GM21390 (cell line): ENCODE results near the gene TRDMT1.

Source experiments
- ATAC-seq: cut with Tn5 transposase; IDR thresholded peaks from one replicate; pipeline ENCODE4 v1.9.1; 2021; ENCODE audit not compliant: unreplicated experiment

The TRDMT1 gene, protein sequence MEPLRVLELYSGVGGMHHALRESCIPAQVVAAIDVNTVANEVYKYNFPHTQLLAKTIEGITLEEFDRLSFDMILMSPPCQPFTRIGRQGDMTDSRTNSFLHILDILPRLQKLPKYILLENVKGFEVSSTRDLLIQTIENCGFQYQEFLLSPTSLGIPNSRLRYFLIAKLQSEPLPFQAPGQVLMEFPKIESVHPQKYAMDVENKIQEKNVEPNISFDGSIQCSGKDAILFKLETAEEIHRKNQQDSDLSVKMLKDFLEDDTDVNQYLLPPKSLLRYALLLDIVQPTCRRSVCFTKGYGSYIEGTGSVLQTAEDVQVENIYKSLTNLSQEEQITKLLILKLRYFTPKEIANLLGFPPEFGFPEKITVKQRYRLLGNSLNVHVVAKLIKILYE

DNA sequence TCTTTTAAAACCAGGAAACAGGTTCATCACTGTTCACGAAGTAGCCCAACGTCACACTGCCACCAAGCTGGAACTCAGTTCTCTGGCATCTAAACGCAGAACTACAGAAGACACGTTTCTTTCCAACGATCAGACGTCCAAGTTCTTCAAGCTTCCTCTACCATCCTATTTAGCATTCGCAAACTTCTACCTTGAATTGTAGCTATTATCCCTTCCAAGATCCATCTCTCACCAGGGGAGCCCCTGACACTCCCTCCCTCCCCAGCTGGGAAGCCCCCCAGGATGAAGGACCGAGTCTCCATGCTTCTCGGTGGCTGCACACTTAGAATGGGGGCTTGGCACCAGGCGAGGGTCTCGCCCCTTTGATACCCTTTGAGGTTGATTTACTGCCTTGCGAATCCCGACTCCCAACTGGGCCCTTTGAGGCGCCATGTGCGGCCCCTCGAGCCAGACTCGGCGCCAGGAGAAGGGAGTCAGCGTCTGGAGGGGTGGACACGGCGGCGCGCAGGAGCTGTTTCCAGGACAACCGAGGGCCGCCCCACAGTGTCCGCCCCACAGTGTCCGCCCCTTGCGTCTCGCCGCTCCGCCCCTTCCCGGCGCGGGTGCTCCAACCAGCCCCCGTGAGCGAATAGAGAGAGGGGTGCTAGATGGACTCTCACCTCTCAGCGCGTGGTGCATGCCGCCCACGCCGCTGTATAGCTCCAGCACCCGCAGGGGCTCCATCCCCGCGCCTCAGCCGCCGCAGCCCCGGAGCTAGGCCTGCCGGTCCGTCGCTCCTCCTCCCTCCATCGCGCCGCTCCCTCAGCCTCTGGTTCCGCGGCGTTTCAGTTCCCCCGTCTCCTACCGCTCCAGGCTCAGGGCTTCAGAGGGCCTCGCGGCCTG, at the start of gene TRDMT1:
Gene TRDMT1, minus strand, starts transcription at position 761 of the 882 bp plus-strand sequence. Its CDS starts 38 bp downstream, at position 723.
- peak; percentile 93 for ATAC-seq

DNA sequence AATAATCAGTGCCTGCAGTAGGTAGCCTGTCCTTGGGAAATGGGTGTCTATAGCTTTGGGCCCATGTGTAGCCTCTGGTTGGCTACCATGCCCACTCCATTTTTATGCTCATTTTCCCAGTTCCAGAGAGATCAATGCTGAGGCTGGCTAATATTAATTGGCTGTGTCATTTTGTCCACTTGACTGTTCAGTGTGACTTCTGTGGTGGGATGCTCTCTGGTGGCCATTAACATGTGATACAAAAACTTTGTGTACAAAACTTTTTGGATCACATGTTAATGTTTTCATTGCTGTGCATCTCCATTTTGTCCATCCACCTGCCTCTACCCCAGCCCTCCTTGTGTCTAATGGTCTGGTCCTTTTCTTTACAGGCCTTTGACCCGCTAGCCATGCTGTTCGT, 49.3 kb upstream of the TRDMT1 start:
- no peak for ATAC-seq

DNA sequence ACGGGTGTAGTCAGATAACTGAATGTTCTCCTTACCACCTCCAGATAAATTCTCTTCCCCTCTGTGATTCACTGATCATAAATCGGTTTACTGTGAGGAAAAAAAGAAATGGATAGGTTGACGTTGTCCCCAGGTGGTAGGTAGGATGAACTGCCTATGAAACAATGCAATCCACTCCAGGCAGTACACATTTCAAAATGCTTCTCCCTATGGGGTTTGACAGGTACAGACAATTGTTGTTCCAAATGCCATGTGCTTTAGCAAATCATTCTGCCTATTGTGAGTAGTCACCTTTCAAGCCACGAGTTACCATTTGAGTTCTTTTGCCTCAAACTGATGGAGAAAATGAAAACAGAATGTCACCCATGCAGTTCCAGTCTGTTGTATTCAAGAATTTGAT, 48.3 kb upstream of the TRDMT1 start:
- ATAC-seq = no peak

DNA sequence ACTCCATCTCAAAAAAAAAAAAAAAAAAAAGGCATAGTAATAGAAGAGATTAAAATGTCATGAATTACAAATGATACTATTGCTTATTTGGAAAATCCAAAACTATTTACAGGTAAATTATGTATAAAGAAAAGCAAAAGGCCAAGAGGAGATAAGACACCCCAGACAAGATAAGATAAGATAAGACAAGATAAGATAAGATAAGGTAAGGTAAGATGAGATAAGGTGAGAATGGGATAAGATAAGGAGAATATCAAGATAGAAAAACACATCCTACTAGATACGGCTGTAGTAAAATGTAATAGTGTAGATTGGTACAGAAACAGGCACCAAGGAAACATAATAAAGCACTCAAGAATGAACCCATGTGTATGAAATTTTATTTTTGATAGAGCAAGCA, 47.5 kb upstream of the TRDMT1 start:
- ATAC-seq = no peak

DNA sequence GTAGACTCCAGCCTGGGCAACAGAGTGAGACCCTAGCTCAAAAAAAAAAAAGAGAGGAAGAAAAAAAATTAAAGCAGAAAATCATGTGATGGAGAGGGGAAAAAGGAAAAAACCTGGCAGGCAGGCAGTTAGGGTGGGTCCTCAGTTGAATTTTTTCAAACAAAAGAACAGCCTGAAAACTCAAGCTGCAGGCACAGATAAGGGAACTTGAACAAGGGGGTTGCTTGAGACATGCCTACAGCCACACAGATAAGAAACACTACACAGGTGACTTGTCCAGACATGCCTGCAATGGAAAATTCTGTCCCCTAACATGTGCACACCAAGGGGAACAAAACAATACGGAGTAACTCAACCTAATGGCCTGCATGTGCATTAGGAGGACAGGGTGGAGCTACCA, 45.7 kb upstream of the TRDMT1 start:
- no peak for ATAC-seq

DNA sequence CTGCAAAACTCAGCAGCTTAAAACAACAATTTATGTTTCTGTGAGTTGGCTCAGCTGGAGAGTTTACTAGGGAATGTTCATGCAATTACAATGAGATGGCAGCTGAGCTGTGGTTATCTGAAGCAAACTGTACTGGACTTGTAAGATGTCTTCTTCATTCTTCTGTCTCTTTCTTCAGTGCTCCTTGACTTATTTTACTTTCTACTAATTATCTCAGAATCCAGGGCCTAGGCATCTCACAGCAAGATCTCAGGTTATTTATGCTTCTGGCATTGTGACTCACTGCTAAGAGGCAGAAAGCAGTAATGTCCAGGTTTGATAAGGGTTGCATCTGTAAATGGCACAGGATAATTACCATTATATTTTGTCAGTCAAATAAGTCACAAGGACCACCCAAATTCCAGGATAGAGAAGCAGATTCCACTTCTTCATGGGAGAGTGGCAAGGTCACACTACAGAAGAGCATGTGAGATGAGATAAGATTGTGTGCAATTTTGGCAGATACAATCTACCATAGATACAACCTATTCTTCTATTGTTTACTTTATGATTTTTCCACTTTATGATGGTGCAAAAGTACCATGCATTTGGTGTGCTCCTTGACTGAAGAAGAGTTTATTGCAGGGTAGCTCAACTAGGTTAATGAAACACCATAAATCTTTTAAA, 43.4 kb upstream of the TRDMT1 start:
- ATAC-seq = no peak

DNA sequence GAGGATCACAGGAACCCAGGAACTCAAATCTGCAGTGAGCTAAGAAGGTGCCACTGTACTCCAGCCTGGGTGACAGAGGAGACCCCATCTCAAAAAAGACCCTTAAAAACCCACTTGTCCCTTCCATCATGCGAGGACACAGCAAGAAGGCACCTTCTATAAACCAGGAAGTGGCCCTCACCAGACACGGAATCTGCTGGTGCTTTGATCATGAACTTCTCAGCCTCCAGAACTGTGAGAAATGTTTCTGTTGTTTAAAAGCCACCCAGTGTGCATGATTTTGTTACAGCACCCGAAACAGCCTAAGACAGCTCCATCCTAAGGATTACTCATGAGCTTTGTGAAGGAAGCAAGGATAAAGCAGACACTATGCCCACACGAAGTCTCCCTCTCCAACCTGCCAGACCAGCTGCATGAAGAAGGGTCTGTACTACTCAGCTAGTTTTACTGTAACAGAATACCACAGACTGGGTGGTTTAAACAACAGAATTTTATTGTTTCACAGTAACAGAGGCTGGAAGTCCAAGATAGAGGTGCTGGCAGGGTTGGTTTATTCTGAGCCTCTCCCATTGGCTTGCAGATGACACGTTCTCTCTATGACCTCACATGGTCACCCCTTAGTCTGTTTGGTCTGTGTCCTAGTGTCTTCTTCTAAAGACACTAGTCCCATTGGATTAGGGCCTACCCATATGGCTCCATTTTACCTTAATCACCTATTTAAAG, 40.3 kb upstream of the TRDMT1 start:
- no peak for ATAC-seq

DNA sequence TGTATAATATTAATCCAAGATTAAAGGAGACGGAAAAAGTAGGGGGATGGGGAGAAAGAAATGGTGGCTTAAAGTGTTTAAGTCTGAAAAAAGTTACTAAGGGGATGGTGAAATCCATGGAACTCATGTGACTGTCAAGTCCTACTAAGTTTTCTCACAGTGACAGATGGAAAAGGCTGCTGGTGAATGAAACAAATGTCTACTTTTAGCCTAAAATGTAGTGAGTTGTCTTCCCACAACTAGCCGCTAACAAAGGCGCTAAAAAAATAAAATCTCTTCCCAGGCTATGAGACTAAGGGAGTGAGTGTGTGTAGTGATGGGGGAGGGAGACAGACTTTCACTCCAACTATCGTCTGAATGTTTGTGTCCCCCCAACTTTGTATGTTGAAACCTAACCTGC, 39.1 kb upstream of the TRDMT1 start:
- no peak for ATAC-seq

DNA sequence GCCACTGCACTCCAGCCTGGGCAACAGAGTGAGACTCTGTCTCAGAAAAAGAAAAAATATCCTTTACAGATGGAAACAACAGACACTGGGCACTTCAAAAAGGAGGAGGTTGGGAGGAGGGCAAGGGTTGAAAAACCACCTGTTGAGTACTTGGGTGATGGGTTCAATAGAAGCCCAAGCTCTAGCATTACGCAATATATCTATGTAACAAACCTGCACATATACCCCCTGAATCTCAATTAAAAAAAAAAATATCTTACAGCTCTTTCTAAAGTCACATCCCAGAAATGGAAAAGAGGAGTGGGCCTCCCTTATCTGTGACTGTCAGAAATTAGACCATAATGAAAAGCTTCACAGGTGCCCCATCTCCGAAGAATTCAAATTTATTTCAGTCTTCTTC, 38.6 kb upstream of the TRDMT1 start:
- ATAC-seq = no peak

DNA sequence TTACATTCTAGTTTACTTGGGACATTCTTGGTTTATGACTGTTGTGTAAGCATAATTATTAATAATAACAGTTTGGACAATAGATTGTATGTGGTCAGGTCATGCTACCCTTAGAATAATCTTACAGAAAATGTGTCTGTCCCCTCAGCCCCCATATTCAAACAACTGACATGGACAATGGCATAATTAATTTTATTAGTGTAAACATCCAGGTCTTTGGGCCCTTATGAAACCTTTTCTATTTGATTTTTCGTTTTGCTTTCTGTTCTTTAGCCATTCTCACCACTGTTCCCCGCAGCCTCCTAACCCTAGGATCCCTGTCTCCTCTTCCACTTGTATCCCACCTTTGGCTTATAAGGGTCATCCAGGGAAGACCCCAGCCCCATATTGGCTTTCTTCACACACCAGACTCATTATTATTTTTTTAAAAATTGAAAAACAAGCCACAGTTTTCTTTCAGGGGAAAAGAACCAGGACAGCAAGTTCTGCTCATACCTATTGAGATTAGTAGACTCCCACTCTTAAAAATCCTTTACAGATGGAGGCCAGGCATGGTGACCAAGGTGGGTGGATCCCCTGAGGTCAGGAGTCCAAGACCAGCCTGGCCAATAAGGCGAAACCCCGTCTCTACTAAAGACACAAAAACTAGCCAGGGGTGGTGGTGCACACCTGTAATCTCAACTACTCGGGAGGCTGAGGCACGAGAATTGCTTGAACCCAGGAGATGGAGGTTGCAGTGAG, 38.0 kb upstream of the TRDMT1 start:
- ATAC-seq = no peak

DNA sequence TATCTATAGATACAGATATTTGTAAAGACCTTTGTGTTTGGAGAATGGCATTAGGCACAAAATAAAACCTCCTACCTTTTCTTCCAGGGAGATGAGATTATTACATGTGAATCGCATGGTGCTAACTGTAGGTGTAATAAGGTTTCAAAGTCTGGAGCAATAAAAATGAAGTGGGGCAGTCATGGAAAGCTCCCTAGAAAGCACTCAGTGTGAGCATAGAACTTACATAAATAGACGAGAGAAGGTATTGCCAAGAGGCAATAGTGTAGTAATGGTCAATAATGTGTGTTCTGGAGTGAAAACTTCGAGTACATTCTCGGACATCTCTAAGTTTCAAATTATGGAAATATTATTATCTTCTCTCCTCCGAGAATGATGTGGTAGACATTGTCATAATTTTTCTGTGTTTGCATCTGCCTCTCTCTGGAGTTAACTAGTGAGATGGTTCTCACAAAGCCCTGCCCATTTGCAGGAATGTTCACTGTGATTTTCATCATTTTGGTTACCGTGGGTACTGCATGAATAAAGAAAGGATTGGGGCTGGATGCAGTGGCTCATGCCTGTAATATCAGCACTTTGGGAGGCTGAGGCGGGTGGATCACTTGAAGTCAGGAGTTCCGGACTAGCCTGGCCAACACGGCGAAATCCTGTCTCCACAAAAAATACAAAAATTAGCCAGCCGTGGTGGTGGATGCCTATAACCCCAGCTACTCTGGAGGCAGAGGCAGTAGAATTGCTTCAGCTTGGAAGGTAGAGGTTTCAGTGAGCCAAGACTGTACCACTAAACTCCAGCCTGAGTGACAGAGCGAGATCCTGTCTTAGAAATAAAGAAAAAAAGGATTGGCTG, 37.2 kb upstream of the TRDMT1 start:
- ATAC-seq = no peak

DNA sequence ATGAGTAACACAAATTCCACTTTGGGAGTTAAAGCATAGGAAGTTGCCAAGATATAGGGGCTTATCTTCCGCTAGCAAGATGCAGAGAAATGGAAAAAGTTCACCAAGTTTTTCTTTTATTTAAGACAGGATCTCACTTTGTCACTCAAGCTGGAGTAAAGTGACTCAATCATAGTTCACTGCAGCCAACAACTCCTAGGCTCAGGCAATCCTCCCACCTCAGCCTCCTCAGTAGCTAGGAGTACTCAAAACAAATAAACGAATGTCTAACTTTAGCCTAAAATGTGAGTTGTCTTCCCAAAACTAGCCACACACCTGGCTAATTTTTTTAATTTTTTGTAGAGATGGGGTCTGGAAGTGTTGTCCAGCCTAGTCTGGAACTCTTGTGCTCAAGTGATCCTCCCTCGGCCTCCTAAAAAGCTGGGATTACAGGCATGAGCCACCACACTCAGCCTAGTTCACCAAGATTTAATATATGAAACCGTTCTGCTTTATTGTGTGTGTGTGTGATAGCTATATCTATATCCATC, 36.5 kb upstream of the TRDMT1 start:
- ATAC-seq = no peak

DNA sequence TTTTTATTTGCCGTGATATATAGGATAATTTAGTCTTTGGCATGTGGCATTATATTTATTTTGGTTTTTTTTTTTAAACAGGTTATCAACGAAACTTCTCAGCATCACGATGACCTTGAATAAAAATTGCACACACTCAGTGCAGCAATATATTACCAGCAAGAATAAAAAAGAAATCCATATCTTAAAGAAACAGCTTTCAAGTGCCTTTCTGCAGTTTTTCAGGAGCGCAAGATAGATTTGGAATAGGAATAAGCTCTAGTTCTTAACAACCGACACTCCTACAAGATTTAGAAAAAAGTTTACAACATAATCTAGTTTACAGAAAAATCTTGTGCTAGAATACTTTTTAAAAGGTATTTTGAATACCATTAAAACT, 35.7 kb upstream of the TRDMT1 start:
- ATAC-seq = no peak

DNA sequence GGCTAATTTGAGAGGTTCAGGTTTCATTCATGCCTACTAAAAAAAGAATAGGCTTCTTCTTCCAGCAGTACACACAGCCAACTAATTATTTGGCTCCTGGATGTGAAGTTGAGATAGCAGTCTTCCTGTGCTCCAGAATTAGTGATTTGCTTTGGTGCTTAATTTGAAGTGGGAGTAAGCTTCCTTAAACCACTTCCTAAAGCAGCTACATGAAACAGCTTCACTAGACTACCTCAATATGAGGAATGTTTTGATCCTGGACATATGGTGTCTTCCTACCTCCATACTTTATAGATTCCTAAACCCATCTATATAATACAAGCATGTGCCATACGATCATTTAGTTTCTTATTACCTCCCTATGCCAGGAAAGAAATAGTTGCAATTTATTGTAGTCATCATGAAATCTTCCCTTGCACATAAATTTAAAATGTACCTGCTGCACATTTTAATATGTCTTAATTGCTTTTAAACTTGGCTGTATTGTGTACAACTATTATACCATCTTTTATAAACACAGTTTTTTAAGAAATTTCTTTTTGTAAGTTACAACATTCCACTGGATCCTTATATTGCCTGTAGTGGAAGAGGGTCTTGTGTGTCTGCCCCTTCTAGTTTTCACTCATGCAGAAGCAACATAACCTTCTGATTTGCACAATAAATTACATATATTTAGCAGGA, 35.1 kb upstream of the TRDMT1 start:
- no peak for ATAC-seq

DNA sequence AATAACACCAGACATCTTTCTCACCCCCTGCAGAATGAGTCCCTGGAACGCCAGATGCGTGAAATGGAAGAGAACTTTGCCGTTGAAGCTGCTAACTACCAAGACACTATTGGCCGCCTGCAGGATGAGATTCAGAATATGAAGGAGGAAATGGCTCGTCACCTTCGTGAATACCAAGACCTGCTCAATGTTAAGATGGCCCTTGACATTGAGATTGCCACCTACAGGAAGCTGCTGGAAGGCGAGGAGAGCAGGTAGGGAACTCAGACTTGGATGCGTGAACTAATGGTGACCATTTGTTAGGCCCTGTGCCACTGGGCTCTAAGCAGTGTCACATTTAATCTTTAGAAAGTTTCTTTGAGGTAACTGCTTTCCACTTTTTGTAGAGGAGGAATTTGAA, 33.7 kb upstream of the TRDMT1 start:
- ATAC-seq = no peak

DNA sequence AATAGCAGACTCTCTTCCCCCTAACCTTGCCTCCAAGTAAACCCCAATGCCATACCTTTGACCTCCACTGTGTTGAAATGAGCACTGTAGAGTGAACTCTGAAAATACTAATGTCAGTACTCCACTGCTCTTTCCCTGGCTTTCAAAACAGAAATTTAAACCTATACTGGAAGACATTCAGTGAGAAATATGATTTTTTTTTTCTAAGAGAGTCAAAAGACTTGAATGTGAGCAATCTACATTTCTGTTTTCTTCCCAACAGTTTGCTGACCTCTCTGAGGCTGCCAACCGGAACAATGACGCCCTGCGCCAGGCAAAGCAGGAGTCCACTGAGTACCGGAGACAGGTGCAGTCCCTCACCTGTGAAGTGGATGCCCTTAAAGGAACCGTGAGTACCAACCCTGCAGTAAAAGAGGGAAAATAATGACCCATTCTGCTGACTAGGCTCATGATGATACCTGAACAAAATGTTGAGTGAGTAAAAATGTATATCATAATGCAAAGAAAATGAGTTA, 33.0 kb upstream of the TRDMT1 start:
- ATAC-seq = no peak

DNA sequence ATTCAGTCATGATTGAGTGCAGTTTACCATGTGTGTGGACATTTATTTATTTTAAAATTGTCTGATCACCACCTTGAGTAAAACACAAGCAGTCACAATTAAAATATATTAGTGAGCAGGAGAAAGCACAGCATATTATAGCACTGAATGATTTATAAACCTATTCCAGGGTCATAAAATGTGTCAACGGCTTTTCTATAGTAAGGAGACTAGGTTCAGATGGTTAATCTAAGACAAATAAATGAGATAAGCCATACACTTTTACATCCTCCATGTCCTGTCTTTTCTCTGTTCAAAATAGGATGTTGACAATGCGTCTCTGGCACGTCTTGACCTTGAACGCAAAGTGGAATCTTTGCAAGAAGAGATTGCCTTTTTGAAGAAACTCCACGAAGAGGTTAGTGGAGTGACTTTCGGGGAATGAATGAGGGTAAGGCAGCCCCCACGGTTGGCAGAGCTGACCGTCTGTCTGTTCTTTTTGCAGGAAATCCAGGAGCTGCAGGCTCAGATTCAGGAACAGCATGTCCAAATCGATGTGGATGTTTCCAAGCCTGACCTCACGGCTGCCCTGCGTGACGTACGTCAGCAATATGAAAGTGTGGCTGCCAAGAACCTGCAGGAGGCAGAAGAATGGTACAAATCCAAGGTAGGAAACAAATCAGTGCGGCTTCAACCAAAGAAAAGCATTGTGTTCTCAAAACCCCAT, 32.0 kb upstream of the TRDMT1 start:
- no peak for ATAC-seq
